ENCODE results near the gene LSM6. TPM values are rescaled to one million over a fixed set of nuclear protein-coding genes. Genes with fewer than 3 reads are reported as not detected.

Gene LSM6
- total RNA-seq, 1 experiment from 2014 or later, result 78.3 TPM

DNA sequence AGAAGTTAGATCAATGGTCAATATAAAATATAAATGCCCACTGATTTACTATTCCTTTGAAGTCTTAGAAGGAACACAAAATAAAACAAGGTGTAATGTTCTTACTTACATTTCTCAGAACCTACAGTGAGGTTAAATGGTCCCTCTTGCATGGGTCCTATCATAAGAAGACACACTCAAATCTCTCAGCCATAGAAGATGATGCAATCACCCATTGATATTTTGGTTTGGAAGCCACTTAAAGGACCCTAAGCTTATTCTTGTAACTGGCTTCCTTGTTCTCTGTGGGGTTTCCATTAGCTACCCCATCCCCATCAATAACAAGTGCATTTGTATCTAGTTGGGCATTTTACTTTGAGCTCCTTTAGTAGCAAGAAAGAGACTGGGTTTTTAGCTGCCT is 53.9 kb downstream of the LSM6 start:
- Histone ChIP-seq H2BK12ac (ENCODE audit: insufficient read length, low read depth, low read length) (no peak overlapping the region), H4K91ac (ENCODE audit: insufficient read length, low read depth, low read length) (no peak overlapping the region), H3K79me1 (ENCODE audit: insufficient read depth, low read depth, low read length, poor library complexity, severe bottlenecking) (no peaks in the 10 kb centered on the region), H4K20me1 (ENCODE audit: control insufficient read depth, insufficient read depth, insufficient read length) (no peaks in the 10 kb centered on the region), H3K4me2 (ENCODE audit: insufficient read depth, insufficient read length, low read length) (no peak overlapping the region), H3K4ac (ENCODE audit: low read depth, low read length) (no peak overlapping the region), H4K8ac (replicated peaks; ENCODE audit: insufficient read length, low read depth, low read length) (no peak overlapping the region), H3K23ac (ENCODE audit: insufficient read length, low read depth, low read length) (no peak overlapping the region), H3K9ac (ENCODE audit: extremely low read depth, insufficient read length, low read length) (no peak overlapping the region), H3K56ac (ENCODE audit: insufficient read length, low read depth, low read length) (no peak overlapping the region), H3K27me3 (ENCODE audit: insufficient read depth, low read length) (no peaks in the 10 kb centered on the region), H3K4me1 (ENCODE audit: insufficient read depth, low read length) (no peaks in the 10 kb centered on the region), H2AFZ (ENCODE audit: low read length) (no peak overlapping the region), H2BK120ac (ENCODE audit: low read depth, low read length, poor library complexity, severe bottlenecking) (no peak overlapping the region), H3K79me2 (ENCODE audit: insufficient read depth, low read length) (no peaks in the 10 kb centered on the region), H3K18ac (ENCODE audit: insufficient read length, low read depth, low read length) (no peak overlapping the region), H3K9me3 (ENCODE audit: control insufficient read depth, low read depth, low read length) (no peaks in the 10 kb centered on the region), H3K27ac (ENCODE audit: insufficient read length, low read depth, low read length) (no peak overlapping the region), H3K14ac (ENCODE audit: insufficient read depth, low read length) (no peak overlapping the region), H3T11ph (ENCODE audit: low read length) (no peak overlapping the region), H4K5ac (ENCODE audit: insufficient read length, low read depth, low read length) (no peak overlapping the region), H2BK5ac (ENCODE audit: insufficient read length, low read length) (no peak overlapping the region), H2BK20ac (ENCODE audit: low read depth, low read length, poor library complexity, severe bottlenecking) (no peak overlapping the region), H2BK15ac (ENCODE audit: low read depth, low read length) (no peak overlapping the region), H2AK5ac (ENCODE audit: insufficient read length, low read length) (no peak overlapping the region), H3K23me2 (ENCODE audit: insufficient read length, low read depth, low read length, poor library complexity, severe bottlenecking) (no peaks in the 10 kb centered on the region)
- no peak for DNase-seq
- Mint-ChIP-seq H3K9me3 (no peaks in the 10 kb centered on the region), H3K4me3 (no peak overlapping the region), H3K36me3 (ENCODE audit: insufficient read depth in 1 of 3, low read depth in 3 of 3) (no peaks in the 10 kb centered on the region), H3K4me1 (no peaks in the 10 kb centered on the region), H3K27ac (no peak overlapping the region; a peak in 1 of 7 replicates), H3K27me3 (ENCODE audit: low read depth) (no peaks in the 10 kb centered on the region; the same call in 1 of the 2 replicates)
- TF ChIP-seq, protein P1, sequence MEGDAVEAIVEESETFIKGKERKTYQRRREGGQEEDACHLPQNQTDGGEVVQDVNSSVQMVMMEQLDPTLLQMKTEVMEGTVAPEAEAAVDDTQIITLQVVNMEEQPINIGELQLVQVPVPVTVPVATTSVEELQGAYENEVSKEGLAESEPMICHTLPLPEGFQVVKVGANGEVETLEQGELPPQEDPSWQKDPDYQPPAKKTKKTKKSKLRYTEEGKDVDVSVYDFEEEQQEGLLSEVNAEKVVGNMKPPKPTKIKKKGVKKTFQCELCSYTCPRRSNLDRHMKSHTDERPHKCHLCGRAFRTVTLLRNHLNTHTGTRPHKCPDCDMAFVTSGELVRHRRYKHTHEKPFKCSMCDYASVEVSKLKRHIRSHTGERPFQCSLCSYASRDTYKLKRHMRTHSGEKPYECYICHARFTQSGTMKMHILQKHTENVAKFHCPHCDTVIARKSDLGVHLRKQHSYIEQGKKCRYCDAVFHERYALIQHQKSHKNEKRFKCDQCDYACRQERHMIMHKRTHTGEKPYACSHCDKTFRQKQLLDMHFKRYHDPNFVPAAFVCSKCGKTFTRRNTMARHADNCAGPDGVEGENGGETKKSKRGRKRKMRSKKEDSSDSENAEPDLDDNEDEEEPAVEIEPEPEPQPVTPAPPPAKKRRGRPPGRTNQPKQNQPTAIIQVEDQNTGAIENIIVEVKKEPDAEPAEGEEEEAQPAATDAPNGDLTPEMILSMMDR (conservative IDR thresholded peaks at IDR 0.05), result no peak
